SIG-M5 treated with dmso at 0.1 percent for 504 hours (cell line): ENCODE measurements around the gene LRP5.

Experiments
- DNase-seq: peaks from one replicate; lab custom pipeline; 2025; ENCODE audit not compliant: unreplicated experiment; lab: John Stamatoyannopoulos, UW

LRP5 gene

GRCh38 chr11:68497761-68498160, 185.4 kb downstream of the LRP5 start:
- DNase-seq, result no peak

GRCh38 chr11:68498321-68498720, 185.9 kb downstream of the LRP5 start:
- no peak for DNase-seq
